ENCODE data around the gene TSPYL2.

The TSPYL2 gene

GRCh38 chrX:53125506-53125905, 43.3 kb downstream of the TSPYL2 start:
- DNase-seq (ENCODE audit: insufficient read length, low spot score), result no peak

GRCh38 chrX:53126377-53126776, 44.2 kb downstream of the TSPYL2 start:
- DNase-seq (ENCODE audit: insufficient read length, low spot score) (no peak), FAIRE-seq (no peak)
- TF ChIP-seq CTCF (IDR thresholded peaks at IDR 0.05; ENCODE audit: insufficient read depth, missing control alignments), result no peak

More at GRCh38 chrX:53125506-53125905, 43.3 kb downstream of the TSPYL2 start:
- TF ChIP-seq CTCF (IDR thresholded peaks at IDR 0.05; ENCODE audit: insufficient read depth, missing control alignments), result no peak
- no peak for FAIRE-seq

- TF ChIP-seq CTCF (IDR thresholded peaks at IDR 0.05; ENCODE audit: insufficient read depth, missing control alignments), result no peak
- DNase-seq (ENCODE audit: insufficient read length, low spot score) (no peak), FAIRE-seq (no peak)
Measured at GRCh38 chrX:53128097-53128749, 46.1 kb downstream of the TSPYL2 start.

GRCh38 chrX:53133400-53133799, 51.2 kb downstream of the TSPYL2 start:
- no peak for TF ChIP-seq CTCF (IDR thresholded peaks at IDR 0.05; ENCODE audit: insufficient read depth, missing control alignments)
- FAIRE-seq (no peak), DNase-seq (ENCODE audit: insufficient read length, low spot score) (no peak)

- FAIRE-seq (no peak), DNase-seq (ENCODE audit: insufficient read length, low spot score) (no peak)
Measured at GRCh38 chrX:53135581-53135980, 53.4 kb downstream of the TSPYL2 start.

More at GRCh38 chrX:53135581-53135980, 53.4 kb downstream of the TSPYL2 start:
- no peak for TF ChIP-seq CTCF (IDR thresholded peaks at IDR 0.05; ENCODE audit: insufficient read depth, missing control alignments)
